H1 (cell line): ENCODE data around the gene NOL4L. TPM values are rescaled to one million over a fixed set of nuclear protein-coding genes. Genes with fewer than 3 reads are reported as not detected.

ENCODE experiments used
- CBX5 ChIP-seq: fragments of 300-800, 300-1000 bp; sonication (generic); IDR thresholded peaks from 2 replicates; pipeline ENCODE4 v1.7.1; 2016; ENCODE audit warnings: antibody characterized with exemption, low read length, low read depth
- CHD2 ChIP-seq: IDR thresholded peaks from 2 replicates; pipeline ENCODE4 v1.6.1; 2012; ENCODE audit warnings: low read length, improper control_type of control experiment
- HDAC2 ChIP-seq, 2 experiments: fragments of 300-600 bp in 1 of 2; sonication (generic) in 1 of 2; IDR thresholded peaks; 2 replicates each; pipeline ENCODE4 v1.6.1; 2011 to 2012; ENCODE audit warnings: low read depth in 2 of 2, low read length in 2 of 2, mild to moderate bottlenecking in 2 of 2, moderate library complexity in 2 of 2, borderline replicate concordance in 1 of 2, inconsistent platforms in 1 of 2
- TAF7 ChIP-seq: optimal IDR thresholded peaks from 2 replicates; pipeline ENCODE3; 2011; ENCODE audit warnings: low read depth, mild to moderate bottlenecking, inconsistent platforms, low read length, moderate library complexity, borderline replicate concordance
- polyA plus RNA-seq, 7 experiments: library from polyadenylated mRNA; depleted of rRNA in 3 of 7; stranded (reverse) in 5 of 7; unstranded in 2 of 7; fragments of >200 nt in 5 of 7; fragments of 200-250 nt in 2 of 7; gene quantifications; 1 replicate in 5 of 7; 2 replicates in 1 of 7; 4 replicates in 1 of 7; pipeline versions ENCODE4 v1.2.1 to v1.2.3, GENCODE V29; 2011 to 2013; ENCODE audit warnings: missing spikeins in 2 of 7, mixed read lengths in 2 of 7
- total RNA-seq: library from RNA; stranded (reverse); fragmentation: NEBNext Ultra II Directional; extraction: Animal tissue kit (Norgen Biotek cat#: 25700); gene quantifications from 2 replicates; pipeline ENCODE4 v1.2.1, GENCODE V29; 2021
- TF ChIP-seq, protein P1 (sequence below): IDR thresholded peaks from 2 replicates; pipeline ENCODE4 v1.6.1; 2012; ENCODE audit warnings: inconsistent platforms
- TF ChIP-seq, protein P2 (sequence below): IDR thresholded peaks from 2 replicates; pipeline ENCODE4 v1.6.1; 2012; ENCODE audit warnings: low read length, inconsistent platforms

NOL4L gene
- total and polyA plus RNA-seq, 2 of the 8 experiments (the other 6 are each of a cell fraction or from before 2014, with no cell fraction given) = 15.3 to 23.7 TPM

DNA sequence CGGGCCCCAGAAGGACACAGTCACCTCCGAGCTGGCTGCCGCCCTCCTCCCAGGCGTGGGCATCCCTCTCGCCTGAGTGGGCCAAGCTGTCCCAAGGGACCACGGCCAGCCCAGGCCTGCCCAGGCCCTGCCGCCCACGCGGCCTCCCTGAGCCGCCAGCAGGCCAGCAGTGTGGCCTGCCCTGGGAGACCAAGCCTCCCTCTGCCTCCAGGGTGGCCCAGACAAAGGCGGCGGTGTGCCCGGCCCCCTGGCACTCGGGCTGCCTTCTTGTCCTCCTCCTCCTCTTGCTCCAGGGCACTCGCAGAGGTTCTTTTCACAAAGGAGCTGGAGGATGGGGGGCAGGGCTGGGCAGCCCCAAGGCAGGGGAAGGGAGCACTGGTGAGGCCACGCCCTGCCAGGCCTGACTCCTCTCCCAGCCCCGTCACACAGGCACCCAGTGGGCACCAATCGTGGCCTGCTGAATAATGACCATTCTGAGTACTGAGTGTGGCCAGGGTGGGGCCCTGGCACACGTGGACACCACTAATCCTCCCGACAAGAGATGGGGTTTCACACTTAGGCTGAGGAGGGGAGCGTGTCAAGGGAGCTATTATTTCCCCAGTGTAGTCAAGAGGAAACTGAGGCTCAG is 25.3 kb downstream of the NOL4L start (continued):
- TF ChIP-seq, protein P1, sequence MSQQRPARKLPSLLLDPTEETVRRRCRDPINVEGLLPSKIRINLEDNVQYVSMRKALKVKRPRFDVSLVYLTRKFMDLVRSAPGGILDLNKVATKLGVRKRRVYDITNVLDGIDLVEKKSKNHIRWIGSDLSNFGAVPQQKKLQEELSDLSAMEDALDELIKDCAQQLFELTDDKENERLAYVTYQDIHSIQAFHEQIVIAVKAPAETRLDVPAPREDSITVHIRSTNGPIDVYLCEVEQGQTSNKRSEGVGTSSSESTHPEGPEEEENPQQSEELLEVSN = no peak
- no peak for TF ChIP-seq TAF7
- TF ChIP-seq HDAC2 (IDR thresholded peaks at IDR 0.05; ENCODE audit: borderline replicate concordance in 1 of 2, low read depth in 2 of 2, low read length in 2 of 2) = no peak
- TF ChIP-seq CHD2 = no peak
- TF ChIP-seq, protein P2, sequence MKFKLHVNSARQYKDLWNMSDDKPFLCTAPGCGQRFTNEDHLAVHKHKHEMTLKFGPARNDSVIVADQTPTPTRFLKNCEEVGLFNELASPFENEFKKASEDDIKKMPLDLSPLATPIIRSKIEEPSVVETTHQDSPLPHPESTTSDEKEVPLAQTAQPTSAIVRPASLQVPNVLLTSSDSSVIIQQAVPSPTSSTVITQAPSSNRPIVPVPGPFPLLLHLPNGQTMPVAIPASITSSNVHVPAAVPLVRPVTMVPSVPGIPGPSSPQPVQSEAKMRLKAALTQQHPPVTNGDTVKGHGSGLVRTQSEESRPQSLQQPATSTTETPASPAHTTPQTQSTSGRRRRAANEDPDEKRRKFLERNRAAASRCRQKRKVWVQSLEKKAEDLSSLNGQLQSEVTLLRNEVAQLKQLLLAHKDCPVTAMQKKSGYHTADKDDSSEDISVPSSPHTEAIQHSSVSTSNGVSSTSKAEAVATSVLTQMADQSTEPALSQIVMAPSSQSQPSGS = no peak
- no peak for TF ChIP-seq CBX5
